A549 treated with dexamethasone at 1 μM for 4 hours (cell line): Measurements from ENCODE around the gene POLR2H. TPM values are rescaled to one million over a fixed set of nuclear protein-coding genes. Genes with fewer than 3 reads are reported as not detected.

Experiments used
- total RNA-seq: library from RNA; stranded (reverse); fragments of 200-300 nt; extraction: Qiagen RNA extraction; gene quantifications from 5 replicates; pipeline ENCODE4 v1.2.3, GENCODE V29; 2022

The POLR2H gene
- total RNA-seq: 65.2 to 72.1 TPM (median 66.4 TPM) in 5 replicates

DNA sequence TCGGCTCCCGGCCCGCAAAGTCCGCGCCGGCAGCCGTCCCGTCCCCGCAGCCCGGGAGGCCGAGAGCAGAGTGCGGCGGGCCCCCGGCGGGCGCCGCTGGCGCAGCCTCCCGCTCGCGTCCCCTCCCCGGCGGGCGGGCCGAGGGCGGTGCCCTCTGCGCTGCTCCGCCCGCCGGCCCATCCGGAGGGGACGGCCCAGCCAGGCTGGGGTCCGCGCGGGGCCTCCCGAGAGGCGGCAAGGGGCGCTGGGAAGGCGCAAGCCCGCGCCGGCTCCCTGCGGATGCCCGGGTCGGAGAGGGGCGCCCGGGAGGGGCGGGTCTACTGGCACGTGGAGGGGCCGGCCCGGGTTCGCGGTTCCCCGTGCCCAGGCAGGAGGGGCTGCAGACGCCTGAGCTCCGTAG is at the start of gene POLR2H, which contains the start of gene CLCN2:
POLR2H (plus strand) TSS at position 179 of the 400 bp plus-strand sequence. CDS start 1,783 bp downstream, outside the sequence.
CLCN2 (minus strand) TSS at position 74 of the 400 bp plus-strand sequence. CDS start 126 bp downstream, outside the sequence.

DNA sequence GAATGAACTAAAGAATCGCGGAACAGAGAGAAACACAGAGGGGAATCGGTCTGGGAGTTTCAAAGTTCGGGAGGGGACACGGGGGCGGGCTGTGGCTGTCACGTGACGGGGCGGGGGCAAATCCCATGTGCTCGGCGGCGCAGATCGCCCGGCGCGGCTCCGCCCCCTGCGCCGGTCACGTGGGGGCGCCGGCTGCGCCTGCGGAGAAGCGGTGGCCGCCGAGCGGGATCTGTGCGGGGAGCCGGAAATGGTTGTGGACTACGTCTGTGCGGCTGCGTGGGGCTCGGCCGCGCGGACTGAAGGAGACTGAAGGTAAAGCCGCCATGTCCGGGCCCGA is 47.2 kb upstream of the POLR2H start, which contains the start of gene EIF4G1:
EIF4G1 (plus strand) TSS at position 244 of the 337 bp plus-strand sequence. CDS start 1,191 bp downstream, outside the sequence.

DNA sequence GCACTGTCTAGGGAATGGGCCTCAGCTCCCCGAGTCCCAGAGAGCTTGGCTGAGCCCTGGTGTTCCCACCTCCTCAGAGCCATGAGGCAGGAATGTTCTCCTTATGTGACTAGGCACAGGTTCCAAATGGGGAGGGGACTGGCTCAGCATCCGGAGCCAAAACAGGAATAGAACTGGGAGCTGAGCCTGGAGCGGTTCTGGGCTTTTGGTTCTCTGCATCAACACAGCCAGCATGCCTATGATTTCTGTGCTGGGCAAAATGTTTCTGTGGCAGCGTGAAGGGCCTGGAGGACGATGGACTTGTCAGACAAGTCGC is 24.2 kb upstream of the POLR2H start, which contains the start of gene FAM131A:
FAM131A (plus strand) TSS at position 202 of the 316 bp plus-strand sequence; CDS start at position 233, 31 bp downstream.

DNA sequence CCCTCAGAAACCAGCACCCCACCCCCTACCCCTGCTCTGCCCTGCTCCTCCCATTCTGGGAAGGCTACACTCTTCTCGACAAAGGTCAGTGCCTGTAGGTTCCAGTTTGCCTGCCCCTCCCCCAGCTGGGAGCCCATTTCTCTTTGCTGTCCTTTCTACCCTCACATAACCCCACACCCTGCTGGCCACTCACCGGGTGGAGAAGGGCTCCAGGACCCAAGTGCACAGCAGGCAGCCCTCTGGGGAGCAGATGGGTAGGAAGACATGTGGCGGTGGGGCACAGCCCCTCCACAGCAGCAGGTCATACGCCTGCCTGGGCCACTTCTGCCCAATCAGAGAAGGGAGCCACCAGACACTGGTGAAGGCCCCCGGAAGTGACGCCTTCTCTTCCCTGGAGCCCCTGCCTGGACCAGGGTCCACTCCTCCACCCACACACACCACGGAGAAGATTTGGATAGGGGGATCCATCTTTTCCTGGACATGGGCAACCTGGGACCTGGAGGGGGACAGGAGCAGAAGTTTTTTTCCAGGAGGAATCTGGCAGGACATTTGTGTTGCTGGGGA is 16.5 kb downstream of the POLR2H start, which contains the start of gene THPO:
THPO (minus strand) TSS at position 326 of the 564 bp plus-strand sequence. CDS start 1,948 bp downstream, outside the sequence.

DNA sequence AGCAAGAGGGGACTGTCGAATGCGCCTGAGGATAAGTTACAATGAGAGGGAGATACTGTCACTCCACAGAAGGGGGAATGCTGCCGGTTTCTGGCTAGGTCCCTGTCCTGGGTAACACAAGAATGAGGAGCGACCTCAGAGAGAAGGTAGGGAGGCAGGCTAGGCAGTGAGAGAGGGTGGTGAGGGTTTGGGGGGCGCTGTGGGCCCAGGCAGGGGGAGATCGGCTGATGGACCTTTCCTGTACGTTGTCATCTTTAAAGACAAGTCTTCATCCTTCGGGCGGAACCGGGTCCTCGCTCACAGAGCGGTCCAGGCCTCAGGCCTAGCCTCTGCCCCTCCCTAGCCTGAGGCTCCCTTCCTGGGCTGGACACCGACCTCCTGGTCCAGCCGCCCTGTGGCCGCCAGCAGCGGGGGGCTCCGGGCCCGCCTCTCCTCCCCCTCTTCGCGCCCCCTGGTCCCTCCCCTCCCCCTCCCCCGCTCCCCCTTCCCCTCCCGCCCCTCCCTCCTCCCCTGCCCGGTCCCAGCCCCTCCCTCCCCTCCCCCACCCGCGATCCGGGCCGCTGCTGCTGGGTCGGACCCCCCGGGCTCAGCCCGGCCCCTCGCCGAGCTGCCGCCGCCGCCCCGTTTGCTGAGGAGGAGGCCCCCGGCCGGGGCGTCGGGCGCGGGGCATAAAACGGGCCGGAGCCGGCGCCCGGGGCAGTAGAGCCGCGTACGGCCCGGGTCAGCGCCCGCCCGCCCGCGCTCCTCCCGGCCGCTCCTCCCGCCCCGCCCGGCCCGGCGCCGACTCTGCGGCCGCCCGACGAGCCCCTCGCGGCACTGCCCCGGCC is 18.1 kb downstream of the POLR2H start, which contains the start of gene CHRD:
CHRD (plus strand) TSS at position 697 of the 827 bp plus-strand sequence. CDS start 265 bp downstream, outside the sequence.

Other genes starting within 250 kb of the POLR2H start
- 24.7 to 26.9 TPM (median 26.3 TPM) in 5 replicates for gene EIF2B5, start 226.4 kb upstream of the POLR2H start, total RNA-seq
- 14.7 to 28.1 TPM (median 25.7 TPM) in 5 replicates for gene DVL3, start 206.3 kb upstream of the POLR2H start, total RNA-seq
- gene AP2M1, start 186.9 kb upstream of the POLR2H start, total RNA-seq: 277 to 297 TPM (median 292 TPM) in 5 replicates
- 30.0 to 37.4 TPM (median 33.1 TPM) in 5 replicates for gene ABCF3, start 175.5 kb upstream of the POLR2H start, total RNA-seq
- gene VWA5B2, start 132.1 kb upstream of the POLR2H start, total RNA-seq: 0.20 to 0.50 TPM (median 0.39 TPM) in 5 replicates
- gene ALG3, start 112.7 kb upstream of the POLR2H start, total RNA-seq: 53.0 to 83.1 TPM (median 72.0 TPM) in 5 replicates
- gene EEF1AKMT4, start 112.0 kb upstream of the POLR2H start, total RNA-seq: 8.6 to 11.5 TPM (median 10.0 TPM) in 5 replicates
- gene CAMK2N2, start 100.2 kb upstream of the POLR2H start, total RNA-seq: 0.96 to 2.0 TPM (median 1.5 TPM) in 5 replicates
- not detected in 5 replicates for gene ECE2, start 85.7 kb upstream of the POLR2H start, total RNA-seq
- 257 to 391 TPM (median 283 TPM) in 5 replicates for gene PSMD2, start 62.5 kb upstream of the POLR2H start, total RNA-seq
- 243 to 299 TPM (median 295 TPM) in 5 replicates for gene EIF4G1, start 47.1 kb upstream of the POLR2H start, total RNA-seq
- 7.5 to 10.5 TPM (median 9.4 TPM) in 5 replicates for gene FAM131A, start 24.1 kb upstream of the POLR2H start, total RNA-seq
- gene CLCN2, start 105 bp upstream of the POLR2H start, total RNA-seq: 2.9 to 5.4 TPM (median 4.7 TPM) in 5 replicates
- 0.08 to 0.11 TPM in 2 of 5 replicates, not detected in the others for gene THPO, start 16.5 kb downstream of the POLR2H start, total RNA-seq
- 0.19 to 0.29 TPM (median 0.23 TPM) in 5 replicates for gene CHRD, start 18.3 kb downstream of the POLR2H start, total RNA-seq
- 0.17 to 0.45 TPM (median 0.26 TPM) in 5 replicates for gene EPHB3, start 200.1 kb downstream of the POLR2H start, total RNA-seq